Lower leg skin (tissue), 3 donors: ENCODE results near the gene CC2D2A.

Experiments
- POLR2A ChIP-seq, 2 donors: fragments of 450-650 bp; IDR thresholded peaks; one replicate each; pipeline ENCODE4 v1.6.1; 2016 to 2017; ENCODE audit warnings: antibody characterized with exemption in 2 of 2, mild to moderate bottlenecking in 1 of 2, moderate library complexity in 1 of 2
- TF ChIP-seq, protein P1 (sequence below), 3 donors: fragments of 450-650 bp; IDR thresholded peaks; one replicate each; pipeline ENCODE4 v1.5.1; 2016; ENCODE audit warnings: antibody characterized with exemption in 3 of 3, mild to moderate bottlenecking in 3 of 3, moderate library complexity in 2 of 3

DNA sequence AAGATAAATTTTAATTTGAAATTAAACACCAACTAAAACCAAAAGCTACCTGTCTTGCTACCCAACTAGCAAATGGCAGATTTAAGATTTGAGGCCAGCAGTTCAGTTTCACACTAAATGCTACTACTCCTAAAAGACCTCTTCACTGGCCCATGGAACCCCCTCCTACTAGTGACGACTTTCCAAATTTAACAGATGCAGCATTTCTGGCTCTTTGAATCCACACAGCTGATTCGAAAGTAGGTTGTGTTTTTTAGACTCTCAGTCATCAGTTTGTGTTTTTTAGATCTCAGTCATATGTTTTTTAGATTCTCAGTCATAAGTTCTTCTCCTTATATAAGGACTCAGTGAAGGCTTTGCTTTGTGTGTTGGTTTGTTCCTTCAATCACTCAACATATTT is 11.1 kb upstream of the CC2D2A start:
- TF ChIP-seq, protein P1, sequence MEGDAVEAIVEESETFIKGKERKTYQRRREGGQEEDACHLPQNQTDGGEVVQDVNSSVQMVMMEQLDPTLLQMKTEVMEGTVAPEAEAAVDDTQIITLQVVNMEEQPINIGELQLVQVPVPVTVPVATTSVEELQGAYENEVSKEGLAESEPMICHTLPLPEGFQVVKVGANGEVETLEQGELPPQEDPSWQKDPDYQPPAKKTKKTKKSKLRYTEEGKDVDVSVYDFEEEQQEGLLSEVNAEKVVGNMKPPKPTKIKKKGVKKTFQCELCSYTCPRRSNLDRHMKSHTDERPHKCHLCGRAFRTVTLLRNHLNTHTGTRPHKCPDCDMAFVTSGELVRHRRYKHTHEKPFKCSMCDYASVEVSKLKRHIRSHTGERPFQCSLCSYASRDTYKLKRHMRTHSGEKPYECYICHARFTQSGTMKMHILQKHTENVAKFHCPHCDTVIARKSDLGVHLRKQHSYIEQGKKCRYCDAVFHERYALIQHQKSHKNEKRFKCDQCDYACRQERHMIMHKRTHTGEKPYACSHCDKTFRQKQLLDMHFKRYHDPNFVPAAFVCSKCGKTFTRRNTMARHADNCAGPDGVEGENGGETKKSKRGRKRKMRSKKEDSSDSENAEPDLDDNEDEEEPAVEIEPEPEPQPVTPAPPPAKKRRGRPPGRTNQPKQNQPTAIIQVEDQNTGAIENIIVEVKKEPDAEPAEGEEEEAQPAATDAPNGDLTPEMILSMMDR (IDR thresholded peaks at IDR 0.05) = no peak
- no peak for TF ChIP-seq POLR2A (IDR thresholded peaks at IDR 0.05)
